ENCODE data around the gene PCDHGC4. TPM values are rescaled to one million over a fixed set of nuclear protein-coding genes. Genes with fewer than 3 reads are reported as not detected.

Gene PCDHGC4
- total RNA-seq, 1 experiment from 2014 or later, result 0.40 TPM

GRCh38 chr5:141524604-141525597, 40.1 kb downstream of the PCDHGC4 start:
- POLR2A ChIA-PET, result interaction anchor here (0.5 to 13.3 kb wide), 17 partner anchors 10 to 524 kb away, joined by 3 to 167 read pairs (median 3); partner anchors contain the start of genes DELE1, PCDHB14, PCDHGC3 and TAF7
- Mint-ChIP-seq H3K4me1 (ENCODE audit: insufficient read depth, unreplicated experiment) (peaks cover 45% of the 10 kb centered on the region), H3K4me3 (ENCODE audit: unreplicated experiment) (no peak overlapping the region), H3K9me3 (ENCODE audit: unreplicated experiment) (no peaks in the 10 kb centered on the region), H3K27ac (ENCODE audit: low read depth, unreplicated experiment) (peak overlapping the region; percentile 60), H3K36me3 (ENCODE audit: insufficient read depth, unreplicated experiment) (peaks cover 80% of the 10 kb centered on the region), H3K27me3 (ENCODE audit: insufficient read depth, unreplicated experiment) (no peaks in the 10 kb centered on the region)
- TF ChIP-seq CTCF (IDR thresholded peaks at IDR 0.05; ENCODE audit: unreplicated experiment), result peak; percentile 100
- DNase-seq (ENCODE audit: unreplicated experiment), result peak; percentile 97
- CTCF ChIA-PET, result interaction anchor here (0.6 to 15.4 kb wide), 63 partner anchors 9 to 1124 kb away, joined by 3 to 191 read pairs (median 4); partner anchors contain the start of genes PCDHA4, PCDHB10, PCDHB11 and PCDHB14
- intact Hi-C loops (cut with micrococcal nuclease), result loop anchor here (1.0 to 5.0 kb wide), 9 partner anchors 32 to 483 kb away; partner anchors contain the start of genes PCDHB13, PCDHB14, PCDHGA10 and PCDHGA12
- BruUV-seq (replicated peaks), result no TSS peak

DNA sequence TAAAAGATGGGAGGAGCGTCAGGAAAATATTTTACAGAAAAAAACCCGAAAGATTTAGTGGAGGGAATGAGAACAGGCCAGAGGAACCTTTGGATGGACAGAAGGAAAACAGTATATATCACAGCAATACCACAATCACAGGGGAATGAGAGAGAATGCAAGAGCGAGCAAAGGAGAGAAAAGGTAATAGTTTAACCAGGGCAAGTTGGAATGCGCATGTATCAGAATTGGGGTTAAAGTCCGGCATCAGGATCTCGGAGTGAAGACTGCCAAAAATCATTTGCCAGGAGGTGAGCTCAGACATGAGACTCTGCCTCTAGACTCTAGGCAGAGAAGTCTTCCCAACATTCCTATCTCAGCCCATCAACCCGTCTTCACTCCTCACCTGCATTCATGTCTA, 40.8 kb downstream of the PCDHGC4 start:
- TF ChIP-seq CTCF (IDR thresholded peaks at IDR 0.05; ENCODE audit: unreplicated experiment), result no peak
- H3K27ac Mint-ChIP-seq (ENCODE audit: low read depth, unreplicated experiment), result peak overlapping the region; percentile 60
- POLR2A ChIA-PET, result interaction anchor here (1.1 to 13.3 kb wide), 4 partner anchors 11 to 302 kb away, joined by 3 to 167 read pairs (median 14); partner anchors contain the start of gene PCDHB14
- no peaks in the 10 kb centered on the region for H3K9me3 Mint-ChIP-seq (ENCODE audit: unreplicated experiment)
- no peaks in the 10 kb centered on the region for H3K27me3 Mint-ChIP-seq (ENCODE audit: insufficient read depth, unreplicated experiment)
- CTCF ChIA-PET, result interaction anchor here (0.6 to 15.4 kb wide), 21 partner anchors 9 to 312 kb away, joined by 3 to 191 read pairs (median 6); partner anchors contain the start of genes PCDHB14, PCDHGA10, PCDHGB5 and PCDHGC3
- peaks cover 37% of the 10 kb centered on the region for H3K4me1 Mint-ChIP-seq (ENCODE audit: insufficient read depth, unreplicated experiment)
- peaks cover 74% of the 10 kb centered on the region for H3K36me3 Mint-ChIP-seq (ENCODE audit: insufficient read depth, unreplicated experiment)
- no peak for DNase-seq (ENCODE audit: unreplicated experiment)
- no peak overlapping the region for H3K4me3 Mint-ChIP-seq (ENCODE audit: unreplicated experiment)
- intact Hi-C loops (cut with micrococcal nuclease), result loop anchor here (2.0 kb wide), 1 partner anchor 313 kb away; the partner anchor contains the start of gene PCDHB13
- no TSS peak for BruUV-seq (replicated peaks)

GRCh38 chr5:141527426-141527825, 42.6 kb downstream of the PCDHGC4 start:
- Mint-ChIP-seq H3K4me1 (ENCODE audit: insufficient read depth, unreplicated experiment) (peaks cover 19% of the 10 kb centered on the region), H3K9me3 (ENCODE audit: unreplicated experiment) (no peaks in the 10 kb centered on the region), H3K36me3 (ENCODE audit: insufficient read depth, unreplicated experiment) (peaks cover 67% of the 10 kb centered on the region), H3K4me3 (ENCODE audit: unreplicated experiment) (no peak overlapping the region), H3K27me3 (ENCODE audit: insufficient read depth, unreplicated experiment) (no peaks in the 10 kb centered on the region), H3K27ac (ENCODE audit: low read depth, unreplicated experiment) (no peak overlapping the region)
- POLR2A ChIA-PET, result interaction anchor here (1.3 to 13.3 kb wide), 2 partner anchors 31 to 207 kb away, joined by 3 to 167 read pairs; no protein-coding TSS in a partner anchor
- CTCF ChIA-PET, result interaction anchor here (0.6 to 15.4 kb wide), 12 partner anchors 9 to 208 kb away, joined by 3 to 191 read pairs (median 6); partner anchors contain the start of genes PCDHGC3 and TAF7
- no peak for DNase-seq (ENCODE audit: unreplicated experiment)
- intact Hi-C loops (cut with micrococcal nuclease), result no loop called here
- BruUV-seq (replicated peaks), result no TSS peak
- TF ChIP-seq CTCF (IDR thresholded peaks at IDR 0.05; ENCODE audit: unreplicated experiment), result no peak

Data from MCF 10A (cell line).